Activated T-cell treated with anti-CD3 and anti-CD28 coated beads for 1 hour (primary cell): ENCODE results near the gene AHCYL1.

Experiments
- DNase-seq: peaks from one replicate; pipeline ENCODE4 v3.0.0-alpha.2; 2020; ENCODE audit warnings: low read depth

Gene AHCYL1

DNA sequence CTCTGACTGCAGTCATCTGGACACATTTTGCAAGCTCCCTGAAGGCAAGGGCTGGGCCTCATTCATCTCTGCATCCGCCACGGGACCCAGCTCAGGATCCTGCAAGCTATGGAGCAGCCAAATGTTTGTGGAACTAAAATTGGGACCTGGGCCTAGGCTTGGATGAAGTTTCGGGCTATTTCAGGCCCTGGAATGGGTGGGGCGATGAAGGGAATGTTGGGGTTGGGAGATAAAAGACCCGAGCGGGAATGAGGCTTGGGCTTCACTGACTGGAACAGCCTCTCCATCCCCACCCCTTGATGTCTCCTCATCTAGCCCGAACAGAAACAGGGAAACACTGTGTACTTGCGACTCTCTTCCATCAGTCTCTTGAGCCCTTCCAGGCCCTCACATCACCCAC, 7.3 kb upstream of the AHCYL1 start:
- no peak for DNase-seq

DNA sequence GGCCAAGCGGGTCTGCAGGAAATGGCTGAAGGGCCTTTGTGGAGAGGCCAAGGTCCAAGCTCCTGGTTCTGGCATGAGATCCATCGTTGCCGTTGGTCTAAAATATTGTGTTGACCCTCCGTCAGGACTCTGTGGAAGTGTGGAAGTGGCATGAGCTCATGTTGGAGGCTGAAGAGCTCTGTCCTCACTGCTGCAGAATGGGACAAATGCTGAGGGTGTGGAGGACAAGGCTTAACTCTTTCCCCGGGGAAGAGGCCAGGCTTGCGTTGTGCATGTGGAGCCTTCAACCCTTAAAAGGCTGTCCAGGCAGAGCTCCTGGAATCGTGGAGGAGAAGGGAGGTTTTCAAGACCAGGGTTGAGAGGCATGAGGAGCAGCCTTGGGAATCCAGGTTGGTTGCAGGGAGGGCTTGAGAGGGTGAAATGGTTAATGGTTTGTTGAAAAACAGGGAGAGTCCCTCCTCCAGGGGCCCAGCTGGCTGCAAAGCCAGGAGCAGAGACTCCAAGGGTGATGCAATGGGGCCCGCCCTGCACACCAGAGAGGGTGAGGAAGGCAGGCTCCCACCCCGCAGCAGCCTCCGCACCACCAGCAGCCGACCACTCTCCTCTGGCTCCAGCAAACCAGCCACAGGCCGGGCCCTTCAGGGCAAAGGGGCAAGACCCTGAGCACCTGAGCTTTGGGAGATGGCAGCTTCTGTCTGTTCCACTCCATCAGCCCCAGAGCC, 6.7 kb upstream of the AHCYL1 start:
- DNase-seq = no peak

DNA sequence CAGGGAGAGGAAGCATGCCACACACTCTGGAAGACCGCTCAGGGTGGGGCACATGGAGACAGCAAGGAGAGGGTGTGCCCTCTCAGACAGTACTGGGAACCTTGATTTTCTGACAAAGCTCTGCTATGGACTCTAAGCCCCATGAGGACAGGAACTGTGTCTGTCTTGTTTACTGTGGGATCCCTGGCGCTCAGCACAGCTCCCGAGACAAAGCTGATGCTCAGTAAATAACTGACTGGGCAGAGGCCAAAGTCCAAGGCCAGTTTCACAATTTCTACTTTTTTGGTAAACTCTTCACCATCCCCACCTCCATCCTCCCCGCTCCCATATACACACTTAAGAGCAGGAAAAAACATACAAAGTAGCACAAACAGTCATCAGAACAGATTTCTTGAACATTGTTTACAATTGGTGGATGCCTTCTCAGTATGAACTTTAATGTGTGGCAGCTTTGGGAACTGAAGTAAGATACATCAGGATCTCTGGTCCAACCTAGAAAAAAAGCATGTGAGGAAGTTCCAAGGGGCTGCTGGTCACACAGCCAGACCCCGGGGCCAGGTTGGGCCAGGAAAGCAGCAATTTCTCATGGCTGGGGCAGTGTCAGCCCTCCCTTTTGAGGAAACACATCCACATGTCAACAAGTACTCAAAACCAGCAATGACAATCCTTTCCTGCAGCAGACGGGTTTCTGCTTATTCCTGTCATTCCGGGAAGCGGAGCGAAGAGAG, 5.6 kb upstream of the AHCYL1 start:
- no peak for DNase-seq

DNA sequence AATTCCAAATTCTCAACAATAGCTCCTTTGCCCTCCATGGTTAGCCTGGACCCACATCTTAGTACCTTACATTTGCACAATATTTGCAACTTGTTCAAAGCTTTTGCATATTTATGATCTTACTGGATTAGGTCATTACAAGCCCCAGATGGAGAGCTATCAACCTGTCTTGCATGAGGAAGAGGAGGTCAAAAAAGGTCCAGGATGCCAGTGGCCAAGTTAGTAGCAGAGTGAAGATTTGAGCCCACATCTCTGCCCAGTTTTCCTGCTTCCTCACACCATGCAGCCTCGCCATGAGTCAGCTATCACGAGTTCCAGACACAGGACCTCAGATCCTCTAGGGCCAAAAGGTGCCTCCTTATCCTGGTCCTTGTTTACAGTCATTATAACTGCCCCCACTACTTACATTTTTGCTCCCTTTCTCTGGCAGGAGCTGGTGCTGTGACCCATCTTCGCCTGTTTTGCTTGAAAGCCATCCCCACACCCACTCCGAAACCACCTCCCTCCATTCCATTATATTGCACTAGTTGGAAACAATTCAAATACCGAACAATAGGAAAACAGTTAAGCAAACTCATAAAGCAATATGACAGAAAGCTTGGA, 5.0 kb upstream of the AHCYL1 start:
- no peak for DNase-seq

DNA sequence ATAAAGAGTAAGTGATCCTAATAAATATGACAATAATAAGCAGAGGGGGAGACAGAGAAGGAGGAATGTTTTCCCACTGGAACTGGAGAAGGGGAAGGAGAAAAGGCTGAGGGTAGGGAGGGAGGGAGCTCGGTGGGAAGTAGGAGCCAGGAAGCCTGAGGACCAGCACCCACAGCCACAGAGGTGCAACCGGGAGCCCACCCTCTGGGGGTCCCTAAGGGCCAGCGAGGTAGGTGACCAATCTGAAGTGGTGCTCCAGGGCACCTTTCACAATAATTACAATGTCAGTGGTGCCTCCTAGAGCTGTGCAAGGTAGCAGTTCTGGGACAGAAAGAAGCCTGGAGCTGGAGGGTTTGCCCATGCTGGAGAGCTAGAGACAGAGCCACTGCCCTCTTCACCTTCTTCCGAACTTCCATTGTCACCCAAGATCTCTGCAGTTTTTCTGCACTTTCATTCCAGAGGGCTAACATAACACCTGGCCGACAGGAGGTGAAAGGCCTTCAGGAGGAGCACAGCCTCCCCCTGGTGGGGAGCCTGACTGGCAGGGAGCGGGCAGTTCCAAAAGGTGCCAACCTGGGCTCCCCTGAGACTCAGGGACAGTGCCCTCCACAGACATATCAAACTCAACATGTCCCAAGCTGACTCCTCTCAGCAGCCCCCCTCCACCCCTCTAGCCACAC, 4.1 kb upstream of the AHCYL1 start:
- no peak for DNase-seq

- DNase-seq = no peak
Observed at GRCh38 chr1:109981004-109981335, 3.6 kb upstream of the AHCYL1 start.

DNA sequence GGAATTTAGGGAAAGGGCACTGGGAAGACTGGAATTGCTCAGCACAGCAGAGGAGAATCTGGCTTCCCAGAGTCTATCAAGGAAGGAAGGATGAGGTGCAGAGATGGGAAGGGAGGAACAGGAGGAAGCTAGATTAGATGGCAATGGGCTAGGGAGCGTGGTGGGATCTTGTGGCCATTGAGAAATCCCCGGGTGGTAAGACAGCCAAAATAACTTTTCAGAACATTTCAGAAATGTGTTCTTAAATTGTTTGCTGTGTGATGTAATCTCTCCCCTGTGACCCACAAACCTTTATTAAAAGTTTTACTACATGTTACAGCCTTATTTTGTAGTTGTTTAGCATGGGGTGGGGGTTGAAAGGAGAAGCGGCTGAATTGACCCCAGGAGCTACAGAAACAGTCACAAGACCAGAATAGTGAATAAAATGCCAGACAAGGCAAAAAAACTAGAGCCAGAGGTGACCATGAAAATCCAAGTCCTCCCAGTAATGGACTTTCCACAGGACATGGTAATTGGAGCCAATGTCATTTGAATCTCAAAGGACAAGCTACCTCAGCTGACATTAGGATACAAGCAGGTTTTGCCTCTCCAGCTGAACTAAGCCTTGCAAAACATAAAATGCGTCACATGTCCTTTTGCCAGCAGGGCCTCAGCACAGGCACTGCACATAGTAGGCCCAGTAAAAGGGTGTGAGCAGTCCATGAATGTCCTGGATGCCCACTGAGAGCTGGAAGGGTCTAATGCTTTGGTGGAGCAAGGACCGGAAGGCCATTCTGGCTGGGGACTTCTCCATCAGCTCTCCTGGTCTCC, 980 bp upstream of the AHCYL1 start:
- no peak for DNase-seq

DNA sequence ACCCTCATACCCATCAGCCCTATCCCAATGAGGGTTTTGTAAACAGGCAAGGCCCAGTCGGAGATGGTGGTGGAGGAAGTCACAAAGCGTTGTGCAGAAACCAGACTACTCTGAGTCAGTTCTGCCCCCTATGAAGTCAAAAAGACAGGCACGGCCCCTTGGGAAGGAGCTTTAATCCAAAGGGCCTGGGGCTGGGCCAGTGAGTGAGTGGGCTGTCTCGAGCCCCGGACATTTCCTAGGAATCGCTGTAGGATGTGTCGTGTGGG, 442 bp upstream of the AHCYL1 start:
- no peak for DNase-seq

GRCh38 chr1:109985247-109986053, 885 bp downstream of the AHCYL1 start:
- DNase-seq = no peak

- DNase-seq = no peak
Observed at GRCh38 chr1:109986054-109986444, 1.5 kb downstream of the AHCYL1 start.

- DNase-seq = no peak
Observed at GRCh38 chr1:109988349-109988914, 3.9 kb downstream of the AHCYL1 start.

DNA sequence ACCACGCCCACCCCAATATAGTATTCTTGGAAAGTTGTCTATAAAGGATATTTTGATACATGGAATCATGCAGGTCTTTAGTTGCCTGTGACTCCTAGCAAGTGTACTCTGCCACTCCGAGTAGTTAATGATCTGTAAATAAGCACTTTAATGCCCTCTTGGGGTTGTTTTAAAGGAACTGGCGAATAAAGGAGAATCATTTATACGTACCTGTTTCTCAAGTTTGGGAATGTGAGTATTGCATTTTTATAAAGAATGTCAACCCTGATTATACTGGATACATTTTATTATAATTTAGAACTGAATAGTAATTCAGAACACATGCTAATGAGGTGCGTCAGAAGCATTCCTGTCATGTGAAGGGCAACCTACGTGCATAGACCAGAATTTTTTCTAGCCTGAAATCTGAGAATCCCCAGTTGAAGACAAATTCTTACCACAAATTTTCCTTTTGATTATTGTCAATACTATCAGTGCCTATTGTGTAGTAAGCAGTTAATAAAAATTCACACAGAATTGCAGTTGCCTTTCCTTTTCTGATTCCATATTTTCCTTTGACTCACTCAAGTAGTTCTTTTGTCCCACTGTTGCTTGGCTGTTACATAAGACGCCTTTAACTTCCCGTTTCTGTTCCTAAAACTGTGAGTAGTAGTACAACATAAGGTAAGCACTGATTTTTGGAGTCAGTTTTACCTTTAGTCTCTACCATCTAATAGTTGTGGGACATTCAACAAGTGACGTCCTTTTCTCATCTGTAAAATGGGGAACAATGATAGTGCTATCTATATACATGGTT, 5.1 kb downstream of the AHCYL1 start:
- no peak for DNase-seq

DNA sequence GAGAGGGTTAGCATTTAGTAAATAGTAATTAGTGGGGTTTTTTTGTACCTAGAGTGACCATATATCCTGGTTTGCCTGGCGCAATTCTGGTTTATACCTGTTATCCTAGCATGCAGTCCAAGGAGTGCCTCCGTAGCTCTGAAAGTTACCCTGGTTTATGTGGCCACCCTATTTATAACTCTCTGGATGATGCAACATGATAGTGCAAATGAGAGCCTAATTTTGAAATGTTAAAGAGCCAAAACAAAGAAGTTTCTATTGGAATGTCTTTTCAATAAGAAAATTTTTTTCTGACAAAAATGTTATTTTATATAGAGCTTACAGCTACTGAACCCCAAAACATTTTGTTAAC, 5.7 kb downstream of the AHCYL1 start:
- no peak for DNase-seq

DNA sequence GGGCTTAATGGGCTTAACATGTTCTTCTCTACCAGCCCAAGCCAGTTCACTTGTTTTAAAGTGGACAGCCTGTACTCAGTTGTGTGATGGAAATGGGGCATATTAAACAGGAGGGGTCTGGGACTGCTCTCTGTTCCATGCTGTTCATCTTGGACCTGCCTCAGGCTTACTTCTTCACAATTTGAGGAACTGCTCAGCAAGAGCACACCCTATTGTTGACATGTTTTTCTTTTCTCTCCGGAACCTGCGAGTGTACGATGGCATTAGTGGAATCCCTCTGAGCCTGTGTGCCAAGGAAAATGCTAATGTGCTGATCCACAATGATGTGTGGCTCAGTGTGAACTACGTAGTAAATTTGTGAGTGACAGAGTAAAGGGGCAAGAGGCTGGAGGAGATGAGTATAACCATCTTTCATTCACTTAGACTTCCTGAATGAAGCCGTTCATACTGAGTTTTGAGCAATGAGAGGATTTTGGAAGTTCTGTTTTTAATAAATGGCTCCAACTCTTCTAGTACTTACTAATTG, 6.9 kb downstream of the AHCYL1 start:
- DNase-seq = no peak

- DNase-seq = no peak
Observed at GRCh38 chr1:109993885-109994284, 9.3 kb downstream of the AHCYL1 start.

DNA sequence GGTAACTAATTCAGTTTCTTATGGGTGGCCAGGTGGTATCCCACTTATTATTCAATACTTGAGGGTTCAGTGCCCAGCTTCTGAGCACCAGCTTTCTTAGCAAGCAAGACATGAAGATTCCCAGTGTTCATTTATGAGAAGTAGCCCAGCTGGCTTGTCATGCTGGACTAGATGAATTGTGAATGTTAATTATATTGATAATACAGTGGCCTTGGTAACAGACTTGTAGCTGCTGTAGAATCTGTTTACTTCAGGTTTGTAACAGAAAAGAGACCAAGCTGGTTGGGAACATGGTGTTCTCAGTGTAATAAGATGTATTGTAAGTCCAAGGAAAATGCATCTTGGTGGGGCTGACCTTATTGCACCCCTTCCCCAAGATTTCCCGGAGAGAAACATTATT, 10.1 kb downstream of the AHCYL1 start:
- DNase-seq = no peak

GRCh38 chr1:109995536-109995935, 11.0 kb downstream of the AHCYL1 start:
- no peak for DNase-seq

DNA sequence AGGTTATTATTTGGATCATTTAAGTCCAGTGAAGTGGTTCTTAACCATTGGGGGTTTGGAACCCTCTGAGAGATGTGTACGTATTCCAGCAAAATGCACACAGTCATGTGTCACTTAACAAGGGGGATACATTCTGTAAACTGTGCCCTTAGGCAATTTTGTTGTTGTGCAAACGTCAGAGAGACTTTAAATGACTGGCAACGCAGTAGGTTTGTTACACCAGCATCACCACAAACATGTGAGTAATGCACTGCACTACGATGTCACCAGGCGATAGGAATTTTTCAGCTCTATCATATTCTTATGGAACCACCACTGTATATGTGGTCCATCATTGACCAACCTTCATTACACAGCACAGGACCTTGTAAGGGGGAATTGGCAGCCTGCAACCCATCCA, 11.9 kb downstream of the AHCYL1 start:
- no peak for DNase-seq

GRCh38 chr1:109997204-109997866, 12.8 kb downstream of the AHCYL1 start:
- DNase-seq = no peak

GRCh38 chr1:109997867-109998229, 13.3 kb downstream of the AHCYL1 start:
- no peak for DNase-seq
